Left ventricle myocardium superior (tissue), 1 donor: ENCODE measurements around the gene ABRAXAS1. TPM values are rescaled to one million over a fixed set of nuclear protein-coding genes. Genes with fewer than 3 reads are reported as not detected.
"Not testable (repeated sequence)": the region's sequence is repeated elsewhere in the genome, so short reads cannot be mapped to it uniquely, and the experiment has no call there.

ENCODE experiments used
- ATAC-seq: fragments of 200-7000 bp; cut with Tn5 transposase; one replicate; pipeline ENCODE4 v1.9.1; 2020; ENCODE audit warnings: mild to moderate bottlenecking, moderate library complexity
- DNase-seq: peaks from one replicate; pipeline ENCODE4 v3.0.0-alpha.2; 2020
- intact Hi-C: fragments of 100-400 bp; cut with micrococcal nuclease; formaldehyde crosslinking; loops from one replicate; pipeline ENCODE4 v1.11.0; 2022
- long read RNA-seq: library from polyadenylated mRNA; unstranded; transcript quantifications from one replicate; pipeline ENCODE4 v2.0.0, GENCODE V29; 2021
- total RNA-seq: library from RNA; stranded (reverse); fragmentation: NEBNext Ultra II Directional; extraction: Animal tissue kit (Norgen Biotek cat#: 25700); gene quantifications from one replicate; pipeline ENCODE4 v1.2.1, GENCODE V29; 2021
- donor health status: DM: no; HTN: yes; CAD: no; lungs with severe emphysema.

ABRAXAS1 gene
- 6.8 TPM for total RNA-seq
- long read RNA-seq, full-length matches to known transcripts: 8 of 15 reads
- long read RNA-seq, partial matches to known transcripts: 0 of 15 reads
- long read RNA-seq, other reads (novel, unspliced or antisense): 7 of 15 reads

DNA sequence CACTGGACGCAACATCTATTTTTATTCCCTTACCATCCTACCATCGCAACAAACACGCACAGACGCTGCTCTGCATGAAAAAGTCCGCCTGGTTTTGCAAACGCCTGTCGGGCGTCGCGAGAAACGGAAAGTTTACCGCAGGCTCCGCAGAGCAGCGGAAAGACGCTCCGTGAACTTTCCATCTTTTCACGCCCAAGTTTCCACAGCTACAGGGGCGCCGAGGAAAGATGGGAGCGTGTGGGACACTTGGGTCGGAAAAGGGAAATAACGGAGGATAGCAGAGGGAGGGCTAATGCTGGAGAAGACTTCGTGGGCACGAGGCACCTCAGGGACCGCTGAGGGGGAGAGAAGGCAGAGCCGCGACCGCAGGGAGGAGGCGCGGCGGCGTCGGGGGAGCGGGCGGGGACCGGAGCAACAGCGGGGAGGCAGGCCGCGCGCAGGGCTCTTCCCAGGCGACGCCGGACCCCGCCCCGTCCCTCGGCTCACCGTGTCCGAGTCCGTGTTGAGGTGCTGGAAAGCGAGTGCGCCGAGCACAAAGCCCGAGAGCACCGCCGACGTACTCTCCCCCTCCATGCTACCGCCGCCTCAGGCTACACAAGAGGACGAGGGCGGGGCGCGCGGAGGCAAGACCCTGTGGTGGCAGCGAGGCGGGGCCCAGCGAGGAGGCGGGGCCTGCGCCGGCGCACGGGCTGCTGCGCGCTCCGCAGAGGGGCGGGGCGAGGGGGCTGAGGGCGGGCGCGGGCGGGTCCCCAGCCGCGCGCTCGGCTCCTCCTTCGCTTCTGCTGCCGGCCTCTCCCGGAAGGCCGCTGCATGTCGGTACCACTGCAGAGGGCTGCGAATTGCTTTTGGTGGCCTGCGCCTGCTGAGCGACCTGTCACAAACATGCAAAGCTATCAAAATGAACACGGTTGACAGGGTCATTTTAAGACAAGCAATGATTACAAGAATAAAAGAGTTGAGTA lies at the start of gene ABRAXAS1:
Gene ABRAXAS1 (minus strand): TSS at position 601 of the 962 bp plus-strand sequence. CDS start 28 bp downstream, at position 573.
- DNase-seq (peak; percentile 97), ATAC-seq (peak; percentile 100)
- intact Hi-C loops: no loop called here

DNA sequence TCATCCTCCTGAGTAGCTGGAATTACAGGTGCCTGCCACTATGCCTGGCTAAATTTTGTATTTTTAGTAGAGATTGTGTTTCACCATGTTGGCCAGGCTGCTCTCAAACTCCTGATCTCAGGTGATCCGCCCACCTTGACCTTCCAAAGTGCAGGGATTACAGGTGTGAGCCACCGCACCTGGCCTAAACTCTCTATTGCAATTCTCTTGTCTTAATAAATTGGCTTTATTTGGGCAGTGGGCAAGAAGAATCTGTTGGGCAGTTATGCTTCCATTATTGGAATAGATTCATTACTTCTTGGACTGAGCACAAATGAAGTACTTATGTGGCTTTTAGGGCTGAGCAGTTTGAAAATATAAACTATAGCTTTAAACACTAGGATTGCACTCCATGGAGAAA lies 42.8 kb upstream of the ABRAXAS1 start:
- intact Hi-C loops: no loop called here

DNA sequence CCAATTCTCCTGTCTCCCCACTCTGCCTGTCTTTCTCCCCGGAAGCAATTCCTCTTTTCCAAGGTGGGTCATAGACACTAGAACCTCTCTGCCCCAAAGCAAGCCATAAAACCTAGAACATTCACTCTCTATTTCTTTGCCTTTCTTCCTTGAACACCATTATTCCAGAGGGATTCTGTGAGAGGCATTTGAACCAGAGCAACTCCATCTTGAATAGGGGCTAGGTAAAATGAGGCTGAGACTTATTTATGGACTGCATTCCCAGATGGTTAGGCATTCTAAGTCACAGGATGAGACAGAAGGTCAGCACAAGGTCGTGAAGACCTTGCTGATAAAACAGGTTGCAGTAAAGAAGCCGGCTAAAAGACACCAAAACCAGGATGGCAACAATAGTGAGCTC lies 37.3 kb upstream of the ABRAXAS1 start:
- intact Hi-C loops: no loop called here
- ATAC-seq (no peak), DNase-seq (no peak)

More for the DNA sequence above, 42.8 kb upstream of the ABRAXAS1 start:
- no peak for ATAC-seq
- DNase-seq: no peak

DNA sequence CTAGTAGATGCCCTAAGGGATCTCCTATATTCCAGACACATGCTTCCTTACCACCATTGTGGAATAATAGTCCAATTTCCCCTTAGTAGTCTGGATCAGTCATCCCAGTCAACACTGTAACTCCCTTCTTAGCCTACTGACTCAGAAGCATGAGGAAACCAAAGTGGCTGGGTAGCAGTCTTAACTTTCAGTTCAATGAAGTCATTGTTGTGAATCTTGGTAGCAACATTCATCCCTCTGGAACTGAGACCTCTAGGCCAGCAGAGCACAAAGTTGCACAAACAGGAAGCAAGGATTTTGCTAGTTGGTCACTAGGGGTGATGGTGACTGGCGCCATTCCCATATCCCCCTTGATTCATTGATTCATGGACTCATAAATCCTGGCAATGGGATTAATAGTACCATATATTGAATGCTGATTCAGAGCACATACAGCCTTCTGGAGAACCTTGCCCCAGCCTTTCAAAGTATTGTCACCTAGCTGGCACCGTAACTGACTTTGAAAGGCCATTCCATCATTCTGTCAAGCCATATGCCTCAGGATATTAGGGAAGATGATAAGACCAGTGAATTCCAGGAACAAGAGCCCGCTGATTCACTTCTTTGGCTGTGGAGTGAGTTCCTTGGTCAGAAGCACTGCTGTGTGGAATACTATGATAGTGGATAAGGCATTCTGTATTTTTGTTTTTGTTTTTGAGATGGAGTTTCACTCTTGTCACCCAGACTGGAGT lies 31.3 kb upstream of the ABRAXAS1 start:
- DNase-seq (no peak), ATAC-seq (peak; percentile 49)
- intact Hi-C loops: no loop called here

DNA sequence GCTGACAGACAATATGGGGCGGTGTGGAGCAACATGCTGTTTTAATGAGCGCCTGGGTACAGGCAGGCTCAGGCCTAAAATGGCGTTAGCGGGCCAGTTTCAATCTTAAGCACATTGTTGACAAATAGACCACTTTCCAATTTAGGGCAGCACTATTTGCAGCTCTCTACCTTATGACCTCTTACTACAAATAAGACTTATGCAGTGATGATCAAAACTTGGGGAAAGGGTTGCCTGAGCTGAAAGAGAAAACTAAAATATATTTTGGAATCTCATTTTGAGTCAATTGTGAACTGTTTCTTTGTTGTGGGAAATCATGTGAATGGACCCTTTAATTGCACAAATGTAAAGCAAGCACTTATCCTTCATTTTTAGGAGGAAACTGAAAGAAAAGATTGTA lies 25.5 kb upstream of the ABRAXAS1 start:
- intact Hi-C loops: no loop called here
- no peak for ATAC-seq
- no peak for DNase-seq

DNA sequence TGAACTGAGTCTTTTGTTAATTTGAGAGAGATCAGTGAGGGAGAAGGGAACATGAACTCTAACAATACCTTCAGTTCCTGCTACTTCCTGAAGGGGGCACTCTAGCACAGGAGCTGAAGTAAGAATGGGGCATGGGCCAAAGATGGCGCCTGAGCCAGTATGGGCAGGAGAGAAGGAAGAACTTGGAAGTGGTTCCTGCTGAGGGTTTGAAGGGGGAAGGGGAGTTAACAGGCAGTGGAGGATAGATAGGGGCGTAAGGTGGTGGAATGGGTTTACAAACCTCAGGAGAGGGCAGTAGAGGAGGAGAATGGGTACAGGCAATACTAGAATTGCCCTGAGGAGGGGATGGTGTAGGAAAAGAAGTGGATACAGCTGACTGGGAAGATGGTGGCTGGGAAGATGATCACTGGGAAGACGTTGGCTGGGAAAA lies 24.3 kb upstream of the ABRAXAS1 start:
- DNase-seq: peak; percentile 57
- intact Hi-C loops: loop anchor here (2.0 kb wide), 1 partner anchor 130 kb away; no protein-coding TSS in a partner anchor
- peak; percentile 55 for ATAC-seq

DNA sequence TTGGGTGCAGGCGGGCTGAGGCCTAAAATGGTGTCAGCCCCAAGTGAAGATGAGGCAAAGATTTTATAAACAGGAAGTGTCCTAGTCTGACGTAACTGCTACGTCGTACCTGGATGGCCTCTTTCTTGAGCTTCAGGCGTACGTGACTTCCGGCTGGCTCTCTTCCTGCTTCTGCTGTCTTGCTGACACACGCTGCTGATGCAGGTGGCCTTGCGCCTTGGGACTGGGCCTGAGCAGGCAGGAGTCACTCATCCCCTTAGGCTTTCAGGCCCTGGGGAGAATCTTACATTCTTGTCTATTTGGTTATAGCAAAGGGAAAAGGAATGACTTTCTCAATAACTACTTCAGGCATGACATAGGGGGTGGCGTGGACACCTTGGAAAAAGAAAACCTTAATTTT lies 20.1 kb upstream of the ABRAXAS1 start:
- intact Hi-C loops: no loop called here
- no peak for DNase-seq
- ATAC-seq: no peak

DNA sequence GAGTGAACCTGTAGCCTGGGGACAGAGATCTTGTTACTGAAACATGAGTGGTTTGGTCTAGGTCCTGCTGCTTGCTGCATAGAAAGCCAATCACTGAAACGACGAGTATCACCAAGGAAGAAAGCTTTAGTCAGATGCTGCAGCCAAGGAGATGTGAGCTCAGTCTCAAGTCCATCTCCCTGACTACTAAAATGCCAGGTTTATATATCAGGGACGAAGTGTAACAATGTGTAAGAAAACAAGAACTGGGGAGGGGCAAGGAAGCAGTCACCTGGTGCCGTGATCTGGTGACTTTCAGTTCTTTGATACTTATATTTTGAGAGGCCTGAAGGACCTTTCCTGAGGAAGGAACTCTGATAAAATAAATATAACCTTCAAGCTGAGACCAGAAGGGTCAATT lies 19.6 kb upstream of the ABRAXAS1 start:
- intact Hi-C loops: no loop called here
- DNase-seq: no peak
- no peak for ATAC-seq

DNA sequence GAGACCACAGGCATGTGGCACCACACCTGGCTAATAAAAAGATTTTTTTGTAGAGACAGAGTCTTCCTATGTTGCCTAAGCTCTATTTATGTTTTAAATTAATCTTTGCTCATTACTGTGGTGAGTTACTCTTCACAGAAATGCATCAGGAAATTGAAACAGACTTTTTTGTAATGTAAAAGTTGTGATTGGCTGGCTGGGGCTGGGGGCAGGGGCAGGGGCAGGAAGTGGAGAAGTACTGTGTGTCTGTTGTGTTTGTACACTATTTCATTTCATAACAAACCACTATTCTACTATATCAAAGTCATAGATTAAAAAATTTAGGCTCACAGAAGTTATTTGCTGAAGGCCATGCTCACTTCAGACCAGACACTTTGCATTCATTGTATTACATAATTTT lies 19.1 kb upstream of the ABRAXAS1 start:
- ATAC-seq (no peak), DNase-seq (no peak)
- intact Hi-C loops: no loop called here

DNA sequence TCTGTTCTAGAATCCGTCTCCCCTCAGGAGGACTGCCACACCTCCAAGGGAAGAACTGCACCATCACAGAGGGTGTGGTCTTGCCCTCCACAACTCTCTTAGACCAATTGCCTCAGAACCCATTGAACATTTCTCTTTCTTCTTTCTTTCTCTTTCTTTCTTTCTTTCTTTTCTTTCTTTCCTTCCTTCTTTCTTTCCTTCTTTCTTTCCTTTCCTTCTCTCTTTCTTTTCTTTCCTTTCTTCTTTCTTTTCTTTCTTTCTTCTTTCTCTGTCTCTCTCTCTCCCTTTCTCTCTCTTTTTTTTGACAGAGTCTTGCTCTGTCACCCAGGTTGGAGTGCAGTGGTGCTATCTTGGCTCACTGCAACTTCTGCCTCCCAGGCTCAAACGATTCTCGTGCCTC lies 16.8 kb upstream of the ABRAXAS1 start:
- ATAC-seq, DNase-seq, intact Hi-C loops: not testable (repeated sequence)

DNA sequence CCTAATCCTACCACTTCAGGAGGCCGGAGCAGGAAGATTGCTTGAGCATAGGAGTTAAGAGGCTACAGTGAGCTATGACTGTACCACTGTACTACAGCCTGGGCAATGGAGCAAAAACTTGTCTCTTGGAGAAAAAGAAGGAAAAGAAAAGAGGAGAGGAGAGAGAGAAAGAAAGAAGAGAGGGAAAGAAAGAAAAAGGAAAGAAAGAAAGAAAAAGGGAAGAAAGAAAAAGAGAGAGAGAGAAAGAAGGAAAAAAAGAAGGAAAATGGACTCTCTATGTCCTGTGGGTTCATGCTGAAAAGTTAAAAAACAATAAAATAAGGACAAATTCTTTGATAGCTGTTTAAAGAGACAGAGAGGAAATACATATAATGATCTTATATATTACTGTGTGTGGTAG lies 13.3 kb upstream of the ABRAXAS1 start:
- ATAC-seq (no peak), DNase-seq (no peak)
- intact Hi-C loops: no loop called here

DNA sequence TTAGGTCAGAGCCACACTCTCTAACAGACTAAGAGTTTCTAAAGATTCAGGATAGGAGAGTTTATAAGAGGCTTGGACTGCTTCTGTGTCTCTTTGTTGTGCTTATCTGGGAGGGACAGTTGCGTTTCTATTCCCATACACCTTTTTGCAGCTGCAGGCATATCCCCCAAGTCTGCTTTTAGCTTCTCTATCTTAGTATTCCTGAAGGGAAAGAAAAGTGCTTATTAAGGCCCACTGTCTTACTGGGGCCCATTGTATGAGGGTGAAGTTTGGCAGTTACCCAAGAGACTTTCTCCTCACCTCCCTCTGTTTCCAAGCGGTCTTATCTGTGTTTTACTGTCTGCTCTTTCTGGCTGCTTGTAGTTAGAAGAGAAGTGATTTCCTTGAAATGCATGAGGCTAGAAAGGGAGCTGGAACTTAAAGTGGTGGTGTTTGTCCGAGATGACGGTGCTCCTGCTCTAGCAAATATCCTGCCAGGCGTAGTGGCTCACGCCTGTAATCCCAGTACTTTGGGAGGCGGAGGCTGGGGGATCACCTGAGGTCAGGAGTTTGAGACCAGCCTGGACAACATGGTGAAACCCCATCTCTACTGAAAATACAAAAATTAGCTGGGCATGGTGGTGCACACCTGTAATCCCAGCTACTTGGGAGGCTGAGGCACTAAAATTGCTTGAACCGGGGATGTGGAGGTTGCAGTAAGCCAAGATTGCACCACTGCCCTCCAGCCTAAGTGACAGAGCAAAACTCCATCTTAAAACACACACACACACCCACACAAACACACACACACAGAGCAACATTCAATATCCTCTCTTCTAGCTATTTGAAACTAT lies 11.4 kb upstream of the ABRAXAS1 start:
- ATAC-seq, DNase-seq, intact Hi-C loops: not testable (repeated sequence)

DNA sequence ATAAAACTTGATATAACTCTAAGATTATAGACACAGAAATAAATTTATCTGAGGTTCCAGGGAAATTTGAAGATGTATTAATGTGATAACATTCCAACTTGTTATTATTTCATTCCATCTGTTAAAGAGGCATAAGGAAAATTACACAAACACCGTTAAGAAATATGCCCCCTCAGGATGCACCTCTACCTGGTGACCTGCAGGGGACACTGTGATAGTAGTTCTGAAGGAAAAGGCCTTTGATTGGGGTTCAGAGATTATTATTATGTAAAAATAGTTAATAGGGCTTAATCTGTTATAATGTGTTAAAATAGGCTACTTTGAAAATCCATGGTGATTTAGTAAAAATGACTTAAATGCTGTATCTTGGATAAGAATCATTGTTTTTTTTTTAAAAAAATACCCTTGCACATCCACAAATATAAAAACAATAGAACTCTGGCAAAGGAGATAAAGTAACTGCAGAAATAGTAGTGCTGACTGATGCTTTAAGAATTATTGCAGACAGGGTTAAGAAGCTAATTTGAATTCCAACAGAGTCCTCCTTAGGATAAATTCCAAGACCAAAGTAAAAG lies 6.1 kb upstream of the ABRAXAS1 start:
- intact Hi-C loops: no loop called here
- no peak for DNase-seq
- no peak for ATAC-seq

DNA sequence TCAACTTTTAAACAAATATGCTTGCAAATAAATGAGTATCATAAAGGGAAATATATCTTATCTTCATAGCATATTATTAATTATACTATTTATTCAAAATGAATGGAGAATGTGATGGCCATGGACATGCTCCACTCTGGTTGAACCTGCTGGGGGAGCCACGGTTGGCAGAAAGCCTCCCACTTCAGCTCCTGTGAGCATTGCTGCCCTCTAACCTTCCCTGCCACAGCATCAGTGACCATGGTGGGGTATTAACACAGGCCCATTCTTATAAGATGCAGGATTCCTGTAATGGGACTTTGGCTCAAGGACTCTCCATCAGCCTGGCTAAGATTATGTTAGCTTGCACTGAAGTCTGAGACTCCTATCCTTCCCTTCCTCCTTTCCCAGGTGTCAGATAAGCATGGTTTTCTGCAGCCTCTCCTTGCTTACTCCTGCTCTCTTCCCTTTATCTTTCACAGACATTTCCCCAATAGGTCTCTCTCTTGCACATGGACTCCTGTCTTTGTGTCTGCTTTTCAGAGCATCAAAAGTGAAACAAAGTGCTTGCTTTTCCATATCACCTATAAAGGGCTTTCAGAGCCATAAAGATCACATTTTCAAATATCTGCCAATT lies 4.9 kb upstream of the ABRAXAS1 start:
- no peak for DNase-seq
- ATAC-seq: no peak
- intact Hi-C loops: no loop called here

DNA sequence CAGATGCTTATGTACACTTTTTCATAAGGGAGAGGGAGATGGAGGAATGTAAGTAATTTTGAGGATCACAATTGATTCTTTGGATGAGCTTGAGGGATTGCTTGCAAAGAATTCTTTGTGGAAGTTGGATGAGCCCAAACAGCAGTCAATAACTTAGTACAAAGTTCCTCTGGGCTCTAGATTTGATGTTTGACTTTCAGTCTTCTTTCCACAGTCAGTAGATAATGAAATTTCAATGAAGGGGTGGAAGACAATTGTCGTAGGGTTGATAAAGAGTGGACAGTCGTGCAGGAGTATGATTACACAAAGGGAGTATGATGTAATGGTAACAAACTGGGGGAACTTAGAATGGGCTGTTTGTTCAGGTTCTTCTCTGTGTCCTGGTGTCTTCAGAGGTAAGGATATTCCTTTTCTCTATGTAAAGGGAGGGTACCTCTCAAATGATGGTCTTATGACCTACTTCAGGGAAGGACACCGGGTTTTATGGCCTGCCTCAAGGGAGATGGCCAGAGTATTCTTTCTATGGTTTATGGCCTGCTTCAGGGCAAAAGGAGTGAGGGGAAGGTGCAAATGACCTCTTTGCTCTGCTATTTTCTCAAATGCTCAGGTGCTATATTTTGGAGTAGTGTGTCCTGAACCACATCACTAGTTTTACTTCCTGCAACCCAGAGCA lies 1.7 kb upstream of the ABRAXAS1 start:
- DNase-seq (no peak), ATAC-seq (no peak)
- intact Hi-C loops: no loop called here

DNA sequence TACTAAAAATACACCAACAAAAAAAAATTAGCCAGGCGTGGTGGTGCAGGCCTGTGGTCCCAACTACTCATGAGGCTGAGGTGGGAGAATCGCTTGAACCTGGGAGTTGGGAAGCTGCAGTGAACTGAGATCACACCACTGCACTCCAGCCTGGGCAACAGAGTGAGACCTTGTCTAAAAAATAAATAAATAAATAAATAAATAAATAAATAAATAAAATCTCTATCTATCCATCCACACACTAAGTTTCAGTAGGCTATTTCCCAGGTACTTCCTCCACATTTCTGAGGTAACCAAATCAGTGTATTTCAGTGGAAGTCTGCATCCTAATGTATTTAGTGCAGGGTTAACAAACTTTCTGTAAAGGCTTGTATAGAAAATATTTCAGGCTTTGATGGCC lies 10.9 kb downstream of the ABRAXAS1 start:
- intact Hi-C loops: no loop called here
- DNase-seq (no peak), ATAC-seq (no peak)

DNA sequence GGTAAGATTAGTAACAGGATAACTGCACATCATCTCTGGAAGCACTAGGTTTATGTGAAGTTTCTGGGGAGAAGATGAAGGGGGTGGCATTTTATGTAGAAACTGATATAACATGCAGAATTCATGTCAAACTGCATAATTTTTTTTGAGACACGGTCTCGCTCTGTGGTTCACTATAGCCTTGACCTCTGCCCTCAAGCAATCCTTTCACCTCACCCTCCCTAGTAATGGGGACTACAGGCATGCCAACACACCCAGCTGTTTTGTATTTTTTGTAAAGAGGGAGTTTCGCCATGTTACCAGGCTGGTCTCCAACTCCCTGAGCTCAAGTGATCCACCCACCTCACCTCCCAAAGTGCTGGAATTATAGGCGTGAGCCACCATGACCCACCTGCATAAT lies 11.5 kb downstream of the ABRAXAS1 start:
- intact Hi-C loops: no loop called here
- no peak for ATAC-seq

DNA sequence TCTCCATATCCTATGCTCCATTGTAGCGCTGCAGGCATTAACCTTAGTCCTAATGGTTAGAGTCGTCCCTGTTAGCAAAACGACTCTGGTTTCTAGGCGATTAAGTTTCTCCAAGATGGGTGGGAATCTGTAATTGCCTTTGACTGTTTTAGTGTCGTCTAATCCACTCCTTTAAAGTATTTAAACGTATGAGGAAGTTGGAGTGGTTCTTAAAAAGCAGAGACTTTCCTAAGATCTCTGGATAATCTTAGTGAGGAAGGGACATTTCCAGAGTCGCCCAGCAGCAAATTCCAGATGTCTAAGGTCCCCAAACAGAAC lies 28.8 kb downstream of the ABRAXAS1 start:
- intact Hi-C loops: loop anchor here (10.0 kb wide), 1 partner anchor 171 kb away; the partner anchor contains the start of gene COQ2
- no peak for ATAC-seq
- DNase-seq: no peak

More for the DNA sequence above, 11.5 kb downstream of the ABRAXAS1 start:
- no peak for DNase-seq
